GM23338 (cell line): ENCODE measurements around the gene ATP2A3. TPM values are rescaled to one million over a fixed set of nuclear protein-coding genes. Genes with fewer than 3 reads are reported as not detected.

Source experiments
- ATAC-seq: fragments of 200-7000 bp; cut with Tn5 transposase; 3 replicates; pipeline ENCODE4 v1.9.1; 2020
- DNase-seq: peaks from one replicate; pipeline ENCODE4 v3.0.0-alpha.2; 2015; ENCODE audit warnings: low spot score
- H2AFZ ChIP-seq: fragments of 200-600 bp; sonication (generic); 2 replicates; pipeline ENCODE4 v1.8.0; 2016; ENCODE audit warnings: antibody characterized with exemption, mild to moderate bottlenecking, moderate library complexity
- H3F3A ChIP-seq: fragments of 200-600 bp; sonication (generic); replicated peaks from 2 replicates; pipeline ENCODE4 v1.8.0; 2017; ENCODE audit warnings: antibody characterized with exemption, mixed run types, low read depth
- H3K27ac ChIP-seq: fragments of 200-600 bp; sonication (generic); 2 replicates; pipeline ENCODE4 v1.6.1; 2016; ENCODE audit warnings: low read depth
- H3K27me3 ChIP-seq: fragments of 200-600 bp; sonication (generic); 2 replicates; pipeline ENCODE4 v1.8.0; 2016; ENCODE audit warnings: mild to moderate bottlenecking, mixed run types, moderate library complexity; ENCODE audit not compliant: insufficient read depth
- H3K36me3 ChIP-seq: fragments of 200-600 bp; sonication (generic); 2 replicates; pipeline ENCODE4 v1.8.0; 2016; ENCODE audit warnings: mild to moderate bottlenecking; ENCODE audit not compliant: insufficient read depth
- H3K4me1 ChIP-seq: fragments of 200-600 bp; sonication (generic); 2 replicates; pipeline ENCODE4 v1.8.0; 2016; ENCODE audit warnings: mild to moderate bottlenecking, moderate library complexity; ENCODE audit not compliant: insufficient read depth
- H3K4me2 ChIP-seq: fragments of 200-600 bp; sonication (generic); 2 replicates; pipeline ENCODE4 v1.7.1; 2017; ENCODE audit warnings: mixed run types
- H3K4me3 ChIP-seq: fragments of 200-600 bp; sonication (generic); 2 replicates; pipeline ENCODE4 v1.6.1; 2016; ENCODE audit warnings: mixed run types
- H3K79me2 ChIP-seq: fragments of 200-600 bp; sonication (generic); replicated peaks from 2 replicates; pipeline ENCODE4 v1.8.0; 2017; ENCODE audit warnings: mild to moderate bottlenecking; ENCODE audit not compliant: insufficient read depth
- H3K9me2 ChIP-seq: fragments of 200-600 bp; sonication (generic); 2 replicates; pipeline ENCODE4 v1.8.0; 2017; ENCODE audit not compliant: insufficient read depth
- H4K20me1 ChIP-seq: fragments of 200-600 bp; sonication (generic); replicated peaks from 2 replicates; pipeline ENCODE4 v1.8.0; 2017; ENCODE audit warnings: mild to moderate bottlenecking; ENCODE audit not compliant: insufficient read depth
- H3K27ac Mint-ChIP-seq: 2 replicates; pipeline ENCODE4 v1.8.0; 2020; ENCODE audit warnings: inconsistent platforms, mild to moderate bottlenecking, moderate library complexity, mixed read lengths
- H3K27me3 Mint-ChIP-seq: 3 replicates; pipeline ENCODE4 v1.8.0; 2022; ENCODE audit warnings: low read depth, mild to moderate bottlenecking, moderate library complexity, mixed read lengths, inconsistent platforms; ENCODE audit not compliant: insufficient read depth, poor library complexity
- H3K36me3 Mint-ChIP-seq: 3 replicates; pipeline ENCODE4 v1.8.0; 2021; ENCODE audit warnings: low read depth, mild to moderate bottlenecking, inconsistent platforms, moderate library complexity, mixed read lengths
- H3K4me1 Mint-ChIP-seq: 3 replicates; pipeline ENCODE4 v1.8.0; 2020; ENCODE audit warnings: mild to moderate bottlenecking, inconsistent platforms, mixed read lengths
- H3K4me3 Mint-ChIP-seq: 3 replicates; pipeline ENCODE4 v1.8.0; 2021; ENCODE audit warnings: moderate library complexity, mild to moderate bottlenecking, inconsistent platforms, mixed read lengths
- H3K9me3 Mint-ChIP-seq: 3 replicates; pipeline ENCODE4 v1.8.0; 2020; ENCODE audit warnings: moderate library complexity, mild to moderate bottlenecking, inconsistent platforms, mixed read lengths
- CREB1 ChIP-seq: fragments of 250-450 bp; sonication (Bioruptor Pico); IDR thresholded peaks from 2 replicates; pipeline ENCODE4 v1.5.0; 2020; ENCODE audit warnings: low read depth, mild to moderate bottlenecking, moderate library complexity
- NANOG ChIP-seq: IDR thresholded peaks from 2 replicates; pipeline ENCODE4 v1.6.1; 2016; ENCODE audit warnings: antibody characterized with exemption, borderline replicate concordance
- polyA plus RNA-seq: library from polyadenylated mRNA; unstranded; fragments of >200 nt; fragmentation: Nextera tagmentation; extraction: Ambion mirVana; gene quantifications from 2 replicates; pipeline ENCODE4 v1.2.1, GENCODE V29; 2016
- total RNA-seq: library from RNA; depleted of rRNA; stranded (reverse); fragments of >200 nt; shearing (Covaris generic); gene quantifications from 2 replicates; pipeline ENCODE4 v1.2.3, GENCODE V29; 2014
- TF ChIP-seq, protein P1 (sequence below), 2 experiments: fragments of 200-600 bp in 1 of 2; sonication (generic) in 1 of 2; conservative IDR thresholded peaks; 2 replicates each; pipeline versions ENCODE4 v1.5.1 to v1.6.1; 2016 to 2017; ENCODE audit warnings: antibody characterized with exemption in 2 of 2, low read depth in 2 of 2, mild to moderate bottlenecking in 2 of 2, moderate library complexity in 1 of 2
- TF ChIP-seq, protein P2 (sequence below): IDR thresholded peaks from one replicate; pipeline ENCODE4 v1.6.1; 2018; ENCODE audit warnings: antibody characterized with exemption; ENCODE audit not compliant: unreplicated experiment
- TF ChIP-seq, protein P3 (sequence below): IDR thresholded peaks from 2 replicates; pipeline ENCODE4 v1.6.1; 2016; ENCODE audit warnings: antibody characterized with exemption

ATP2A3 gene
- total and polyA plus RNA-seq, 2 experiments from 2014 or later, result 9.6 to 35.2 TPM

DNA sequence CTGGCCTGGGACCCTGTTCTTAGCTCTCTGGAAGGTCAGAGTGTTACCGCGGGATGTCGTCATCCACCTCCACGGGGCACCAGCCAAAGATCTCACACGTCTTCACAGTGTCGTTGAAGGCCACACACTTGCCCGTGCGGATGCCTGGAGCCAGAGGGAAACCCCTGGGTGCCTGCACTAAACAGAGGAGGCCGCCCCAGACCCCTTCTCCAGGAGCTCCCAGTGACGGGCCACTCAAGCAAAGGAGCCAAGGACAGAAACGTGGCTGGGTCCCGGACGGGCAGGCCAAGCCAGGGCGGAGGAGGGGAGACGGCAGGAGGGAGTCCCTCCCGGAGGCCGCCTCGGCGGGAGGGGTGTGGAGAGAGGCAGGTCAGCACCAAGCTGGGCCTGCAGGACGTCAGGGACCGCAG is 60.4 kb downstream of the ATP2A3 start:
- peak overlapping the region; percentile 81; the same call in 1 of the 2 replicates for H2AFZ ChIP-seq
- TF ChIP-seq CREB1 (CRISPR knock-in tag) (no peak), NANOG (no peak)
- TF ChIP-seq, protein P1, sequence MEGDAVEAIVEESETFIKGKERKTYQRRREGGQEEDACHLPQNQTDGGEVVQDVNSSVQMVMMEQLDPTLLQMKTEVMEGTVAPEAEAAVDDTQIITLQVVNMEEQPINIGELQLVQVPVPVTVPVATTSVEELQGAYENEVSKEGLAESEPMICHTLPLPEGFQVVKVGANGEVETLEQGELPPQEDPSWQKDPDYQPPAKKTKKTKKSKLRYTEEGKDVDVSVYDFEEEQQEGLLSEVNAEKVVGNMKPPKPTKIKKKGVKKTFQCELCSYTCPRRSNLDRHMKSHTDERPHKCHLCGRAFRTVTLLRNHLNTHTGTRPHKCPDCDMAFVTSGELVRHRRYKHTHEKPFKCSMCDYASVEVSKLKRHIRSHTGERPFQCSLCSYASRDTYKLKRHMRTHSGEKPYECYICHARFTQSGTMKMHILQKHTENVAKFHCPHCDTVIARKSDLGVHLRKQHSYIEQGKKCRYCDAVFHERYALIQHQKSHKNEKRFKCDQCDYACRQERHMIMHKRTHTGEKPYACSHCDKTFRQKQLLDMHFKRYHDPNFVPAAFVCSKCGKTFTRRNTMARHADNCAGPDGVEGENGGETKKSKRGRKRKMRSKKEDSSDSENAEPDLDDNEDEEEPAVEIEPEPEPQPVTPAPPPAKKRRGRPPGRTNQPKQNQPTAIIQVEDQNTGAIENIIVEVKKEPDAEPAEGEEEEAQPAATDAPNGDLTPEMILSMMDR (conservative IDR thresholded peaks at IDR 0.05; ENCODE audit: low read depth in 2 of 2), result no peak
- TF ChIP-seq, protein P2, sequence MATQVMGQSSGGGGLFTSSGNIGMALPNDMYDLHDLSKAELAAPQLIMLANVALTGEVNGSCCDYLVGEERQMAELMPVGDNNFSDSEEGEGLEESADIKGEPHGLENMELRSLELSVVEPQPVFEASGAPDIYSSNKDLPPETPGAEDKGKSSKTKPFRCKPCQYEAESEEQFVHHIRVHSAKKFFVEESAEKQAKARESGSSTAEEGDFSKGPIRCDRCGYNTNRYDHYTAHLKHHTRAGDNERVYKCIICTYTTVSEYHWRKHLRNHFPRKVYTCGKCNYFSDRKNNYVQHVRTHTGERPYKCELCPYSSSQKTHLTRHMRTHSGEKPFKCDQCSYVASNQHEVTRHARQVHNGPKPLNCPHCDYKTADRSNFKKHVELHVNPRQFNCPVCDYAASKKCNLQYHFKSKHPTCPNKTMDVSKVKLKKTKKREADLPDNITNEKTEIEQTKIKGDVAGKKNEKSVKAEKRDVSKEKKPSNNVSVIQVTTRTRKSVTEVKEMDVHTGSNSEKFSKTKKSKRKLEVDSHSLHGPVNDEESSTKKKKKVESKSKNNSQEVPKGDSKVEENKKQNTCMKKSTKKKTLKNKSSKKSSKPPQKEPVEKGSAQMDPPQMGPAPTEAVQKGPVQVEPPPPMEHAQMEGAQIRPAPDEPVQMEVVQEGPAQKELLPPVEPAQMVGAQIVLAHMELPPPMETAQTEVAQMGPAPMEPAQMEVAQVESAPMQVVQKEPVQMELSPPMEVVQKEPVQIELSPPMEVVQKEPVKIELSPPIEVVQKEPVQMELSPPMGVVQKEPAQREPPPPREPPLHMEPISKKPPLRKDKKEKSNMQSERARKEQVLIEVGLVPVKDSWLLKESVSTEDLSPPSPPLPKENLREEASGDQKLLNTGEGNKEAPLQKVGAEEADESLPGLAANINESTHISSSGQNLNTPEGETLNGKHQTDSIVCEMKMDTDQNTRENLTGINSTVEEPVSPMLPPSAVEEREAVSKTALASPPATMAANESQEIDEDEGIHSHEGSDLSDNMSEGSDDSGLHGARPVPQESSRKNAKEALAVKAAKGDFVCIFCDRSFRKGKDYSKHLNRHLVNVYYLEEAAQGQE, result no peak
- H3K9me2 ChIP-seq, result no peaks in the 10 kb centered on the region
- no peaks in the 10 kb centered on the region for H3F3A ChIP-seq
- DNase-seq (no peak), ATAC-seq (peak; percentile 51)
- H3K36me3 ChIP-seq, result no peaks in the 10 kb centered on the region
- H3K4me3 Mint-ChIP-seq, result 0 out of 3 replicates have a peak overlapping the region, but pooled peaks have one; percentile 19
- peaks cover 17% of the 10 kb centered on the region for H3K4me1 Mint-ChIP-seq
- peaks cover 13% of the 10 kb centered on the region for H3K4me1 ChIP-seq
- no peaks in the 10 kb centered on the region for H4K20me1 ChIP-seq
- H3K27me3 Mint-ChIP-seq, result peaks cover 9% of the 10 kb centered on the region
- H3K4me3 ChIP-seq, result 0 out of 2 replicates have a peak overlapping the region, but pooled peaks have one; percentile 26
- H3K79me2 ChIP-seq, result no peaks in the 10 kb centered on the region
- H3K9me3 Mint-ChIP-seq, result no peaks in the 10 kb centered on the region
- H3K27me3 ChIP-seq, result no peaks in the 10 kb centered on the region
- peak overlapping the region; percentile 67 for H3K4me2 ChIP-seq
- peak overlapping the region; percentile 62; the same call in 1 of the 2 replicates for H3K27ac Mint-ChIP-seq
- no peaks in the 10 kb centered on the region for H3K36me3 Mint-ChIP-seq
- H3K27ac ChIP-seq, result no peak overlapping the region

DNA sequence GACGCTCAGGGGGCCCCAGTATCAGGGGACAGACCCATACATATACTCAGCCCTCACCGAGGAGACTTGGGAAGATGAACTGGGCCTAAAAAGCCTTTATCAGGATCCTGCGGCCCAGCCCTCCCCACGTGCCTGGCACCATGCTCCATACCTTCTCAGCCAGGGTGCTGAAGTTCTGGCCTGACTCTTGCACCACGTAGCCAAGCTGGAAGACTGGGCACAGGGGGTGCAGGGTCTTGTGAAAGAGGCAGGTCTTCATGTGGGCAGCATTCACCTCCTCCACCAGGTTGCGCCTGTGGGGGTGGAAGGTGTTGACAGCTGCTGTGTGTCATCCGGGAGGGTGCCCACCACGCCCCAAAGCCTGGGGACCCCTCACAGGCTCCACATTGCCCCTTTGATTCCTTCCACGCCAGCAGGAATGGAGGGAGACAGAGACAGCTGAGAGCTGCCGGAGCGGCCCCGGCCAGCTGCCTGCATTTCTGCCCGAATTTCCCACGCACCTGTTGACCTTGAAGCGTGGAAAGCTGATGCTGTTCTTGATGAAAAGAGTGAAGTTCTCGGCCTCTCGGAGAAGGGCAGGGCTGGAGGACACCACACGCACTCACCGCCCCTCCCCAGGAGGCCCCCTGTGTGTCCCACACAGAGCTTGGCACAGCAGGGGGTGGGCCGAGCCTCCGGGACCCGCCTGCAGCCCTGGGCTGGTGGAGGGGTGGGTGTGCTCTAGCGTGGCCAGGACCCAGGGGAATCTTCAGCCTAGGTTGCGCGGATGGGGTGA is 61.0 kb downstream of the ATP2A3 start:
- Mint-ChIP-seq H3K9me3 (no peaks in the 10 kb centered on the region), H3K36me3 (no peaks in the 10 kb centered on the region), H3K4me1 (peaks cover 17% of the 10 kb centered on the region), H3K4me3 (no peak overlapping the region), H3K27me3 (peaks cover 9% of the 10 kb centered on the region), H3K27ac (no peak overlapping the region)
- H3K4me2 ChIP-seq, result peak overlapping the region; percentile 67
- no peaks in the 10 kb centered on the region for H3K36me3 ChIP-seq
- ATAC-seq, result peak; percentile 12
- peaks cover 13% of the 10 kb centered on the region for H3K4me1 ChIP-seq
- H3K27ac ChIP-seq, result no peak overlapping the region
- DNase-seq, result no peak
- H3F3A ChIP-seq, result no peaks in the 10 kb centered on the region
- no peak overlapping the region for H3K4me3 ChIP-seq
- H3K79me2 ChIP-seq, result no peaks in the 10 kb centered on the region
- H3K27me3 ChIP-seq, result no peaks in the 10 kb centered on the region
- H2AFZ ChIP-seq, result peak overlapping the region; percentile 81; the same call in 1 of the 2 replicates
- no peaks in the 10 kb centered on the region for H3K9me2 ChIP-seq
- no peaks in the 10 kb centered on the region for H4K20me1 ChIP-seq
- TF ChIP-seq, protein P1 (conservative IDR thresholded peaks at IDR 0.05; ENCODE audit: low read depth in 2 of 2), result no peak
- TF ChIP-seq, protein P3, sequence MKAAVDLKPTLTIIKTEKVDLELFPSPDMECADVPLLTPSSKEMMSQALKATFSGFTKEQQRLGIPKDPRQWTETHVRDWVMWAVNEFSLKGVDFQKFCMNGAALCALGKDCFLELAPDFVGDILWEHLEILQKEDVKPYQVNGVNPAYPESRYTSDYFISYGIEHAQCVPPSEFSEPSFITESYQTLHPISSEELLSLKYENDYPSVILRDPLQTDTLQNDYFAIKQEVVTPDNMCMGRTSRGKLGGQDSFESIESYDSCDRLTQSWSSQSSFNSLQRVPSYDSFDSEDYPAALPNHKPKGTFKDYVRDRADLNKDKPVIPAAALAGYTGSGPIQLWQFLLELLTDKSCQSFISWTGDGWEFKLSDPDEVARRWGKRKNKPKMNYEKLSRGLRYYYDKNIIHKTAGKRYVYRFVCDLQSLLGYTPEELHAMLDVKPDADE, result no peak
